HepG2 (cell line): ENCODE measurements around the gene NKAIN4. TPM values are rescaled to one million over a fixed set of nuclear protein-coding genes. Genes with fewer than 3 reads are reported as not detected.

Experiments
- BRCA1 ChIP-seq: sonication (generic); formaldehyde crosslinking; IDR thresholded peaks from 2 replicates; pipeline ENCODE4 v1.4.0; 2020; ENCODE audit warnings: missing genetic modification reagents
- CC2D1A ChIP-seq: sonication (generic); formaldehyde crosslinking; IDR thresholded peaks from 2 replicates; pipeline ENCODE4 v1.8.1; 2023; ENCODE audit warnings: mild to moderate bottlenecking, missing genetic modification reagents
- CEBPB ChIP-seq: IDR thresholded peaks from 2 replicates; pipeline ENCODE4 v1.6.1; 2011; ENCODE audit warnings: low read depth, low read length, improper control_type of control experiment, borderline replicate concordance
- EED ChIP-seq: sonication (generic); formaldehyde crosslinking; IDR thresholded peaks from 2 replicates; pipeline ENCODE4 v1.5.0; 2020; ENCODE audit warnings: mild to moderate bottlenecking, missing genetic modification reagents
- FLYWCH1 ChIP-seq: sonication (generic); formaldehyde crosslinking; IDR thresholded peaks from 2 replicates; pipeline ENCODE4 v1.8.1; 2023; ENCODE audit warnings: mild to moderate bottlenecking, missing genetic modification reagents
- HOXD1 ChIP-seq: sonication (generic); formaldehyde crosslinking; IDR thresholded peaks from 2 replicates; pipeline ENCODE4 v1.5.0; 2020; ENCODE audit warnings: missing genetic modification reagents
- KDM2A ChIP-seq: sonication (generic); formaldehyde crosslinking; IDR thresholded peaks from 2 replicates; pipeline ENCODE4 v1.4.0; 2020; ENCODE audit warnings: low read depth, missing genetic modification reagents, borderline replicate concordance
- MIER2 ChIP-seq: IDR thresholded peaks from 2 replicates; pipeline ENCODE4 v1.6.1; 2016; ENCODE audit warnings: missing biosample characterization, missing genetic modification reagents
- NR2F6 ChIP-seq, 2 experiments: IDR thresholded peaks; 2 replicates each; pipeline ENCODE4 v1.6.1; 2016; ENCODE audit warnings: antibody characterized with exemption in 1 of 2, mild to moderate bottlenecking in 1 of 2
- PCBP2 ChIP-seq: fragments of 200-400 bp; formaldehyde crosslinking; optimal IDR thresholded peaks from 2 replicates; pipeline ENCODE3; 2018; ENCODE audit warnings: low read length, low read depth; ENCODE audit not compliant: poor library complexity, severe bottlenecking
- PPARG ChIP-seq: conservative IDR thresholded peaks from 2 replicates; pipeline ENCODE4 v1.6.1; 2016; ENCODE audit warnings: missing biosample characterization, missing genetic modification reagents
- RBAK ChIP-seq: sonication (generic); formaldehyde crosslinking; IDR thresholded peaks from 2 replicates; pipeline ENCODE4 v1.5.1; 2020; ENCODE audit warnings: mild to moderate bottlenecking, missing genetic modification reagents
- RORA ChIP-seq: sonication (generic); formaldehyde crosslinking; IDR thresholded peaks from 2 replicates; pipeline ENCODE4 v1.5.0; 2020; ENCODE audit warnings: mild to moderate bottlenecking, missing genetic modification reagents, moderate library complexity
- SNRNP70 ChIP-seq: fragments of 200-400 bp; formaldehyde crosslinking; IDR thresholded peaks from 2 replicates; pipeline ENCODE4 v1.6.1; 2017; ENCODE audit warnings: mild to moderate bottlenecking, low read depth, low read length, moderate library complexity
- SOX6 ChIP-seq, 2 experiments: fragments of 450-650 bp in 1 of 2; sonication (generic) in 1 of 2; formaldehyde crosslinking in 1 of 2; IDR thresholded peaks; 2 replicates each; pipeline versions ENCODE4 v1.4.0 to v1.6.1; 2017 to 2020; ENCODE audit warnings: antibody characterized with exemption in 1 of 2, mild to moderate bottlenecking in 1 of 2, missing genetic modification reagents in 1 of 2
- ZBTB8A ChIP-seq: sonication (generic); formaldehyde crosslinking; IDR thresholded peaks from 2 replicates; pipeline ENCODE4 v1.4.0; 2020; ENCODE audit warnings: mild to moderate bottlenecking, low read depth, missing genetic modification reagents, borderline replicate concordance
- ZFP36 ChIP-seq: fragments of 150-350 bp; IDR thresholded peaks from 2 replicates; pipeline ENCODE4 v1.6.1; 2018; ENCODE audit warnings: borderline replicate concordance, low read length, low read depth; ENCODE audit not compliant: partially characterized antibody
- ZMYM4 ChIP-seq: sonication (generic); formaldehyde crosslinking; IDR thresholded peaks from 2 replicates; pipeline ENCODE4 v1.8.1; 2023; ENCODE audit warnings: mild to moderate bottlenecking, missing genetic modification reagents
- ZNF326 ChIP-seq: sonication (generic); formaldehyde crosslinking; IDR thresholded peaks from 2 replicates; pipeline ENCODE4 v1.4.0; 2020; ENCODE audit warnings: missing genetic modification reagents, borderline replicate concordance
- ZNF333 ChIP-seq: sonication (generic); formaldehyde crosslinking; IDR thresholded peaks from 2 replicates; pipeline ENCODE4 v1.4.0; 2020; ENCODE audit warnings: mild to moderate bottlenecking, missing genetic modification reagents, borderline replicate concordance
- ZNF607 ChIP-seq: sonication (generic); formaldehyde crosslinking; IDR thresholded peaks from 2 replicates; pipeline ENCODE4 v1.5.1; 2020; ENCODE audit warnings: missing genetic modification reagents, mild to moderate bottlenecking, borderline replicate concordance
- ZNF746 ChIP-seq: sonication (generic); formaldehyde crosslinking; IDR thresholded peaks from 2 replicates; pipeline ENCODE4 v1.8.0; 2022; ENCODE audit warnings: mild to moderate bottlenecking, missing genetic modification reagents
- ZNF883 ChIP-seq: sonication (generic); formaldehyde crosslinking; IDR thresholded peaks from 2 replicates; pipeline ENCODE4 v1.5.1; 2020; ENCODE audit warnings: mild to moderate bottlenecking, missing genetic modification reagents; ENCODE audit errors: not compliant biosample characterization
- ZSCAN25 ChIP-seq: sonication (generic); formaldehyde crosslinking; IDR thresholded peaks from 2 replicates; pipeline ENCODE4 v1.8.0; 2022; ENCODE audit warnings: mild to moderate bottlenecking, missing genetic modification reagents
- polyA plus RNA-seq, 8 experiments: library from polyadenylated mRNA; depleted of rRNA in 3 of 8; stranded (reverse) in 7 of 8; unstranded in 1 of 8; fragments of >200 nt; fragmentation: Illumina TruSeq in 4 of 8; extraction: Trizol in 4 of 8; gene quantifications; 2 replicates each; pipeline versions ENCODE4 v1.2.1 to v1.2.3, GENCODE V29; 2011 to 2016; ENCODE audit warnings: low read depth in 4 of 8, missing spikeins in 1 of 8, mixed read lengths in 1 of 8; ENCODE audit not compliant: insufficient read depth in 1 of 8
- total RNA-seq, 5 experiments: library from RNA; depleted of rRNA; stranded (reverse); fragments of >200 nt; fragmentation: Illumina TruSeq; extraction: Trizol; gene quantifications; 2 replicates each; pipeline ENCODE4 v1.2.3, GENCODE V29; 2016; ENCODE audit warnings: low read depth in 1 of 5
- TF ChIP-seq, protein P1 (sequence below): IDR thresholded peaks from 2 replicates; pipeline ENCODE4 v1.6.1; 2016
- TF ChIP-seq, protein P2 (sequence below): sonication (generic); formaldehyde crosslinking; IDR thresholded peaks from 2 replicates; pipeline ENCODE4 v1.9.0; 2021; ENCODE audit warnings: missing genetic modification reagents, borderline replicate concordance
- TF ChIP-seq, protein P3 (sequence below): sonication (generic); formaldehyde crosslinking; IDR thresholded peaks from 2 replicates; pipeline ENCODE4 v1.5.0; 2020; ENCODE audit warnings: mild to moderate bottlenecking, low read depth, missing genetic modification reagents, borderline replicate concordance
- TF ChIP-seq, protein P4 (sequence below): sonication (generic); formaldehyde crosslinking; IDR thresholded peaks from 2 replicates; pipeline ENCODE4 v1.5.0; 2020; ENCODE audit warnings: missing genetic modification reagents

The NKAIN4 gene
- total and polyA plus RNA-seq, 2 of the 13 experiments (the other 11 are each of a cell fraction or from before 2014, with no cell fraction given): not detected

DNA sequence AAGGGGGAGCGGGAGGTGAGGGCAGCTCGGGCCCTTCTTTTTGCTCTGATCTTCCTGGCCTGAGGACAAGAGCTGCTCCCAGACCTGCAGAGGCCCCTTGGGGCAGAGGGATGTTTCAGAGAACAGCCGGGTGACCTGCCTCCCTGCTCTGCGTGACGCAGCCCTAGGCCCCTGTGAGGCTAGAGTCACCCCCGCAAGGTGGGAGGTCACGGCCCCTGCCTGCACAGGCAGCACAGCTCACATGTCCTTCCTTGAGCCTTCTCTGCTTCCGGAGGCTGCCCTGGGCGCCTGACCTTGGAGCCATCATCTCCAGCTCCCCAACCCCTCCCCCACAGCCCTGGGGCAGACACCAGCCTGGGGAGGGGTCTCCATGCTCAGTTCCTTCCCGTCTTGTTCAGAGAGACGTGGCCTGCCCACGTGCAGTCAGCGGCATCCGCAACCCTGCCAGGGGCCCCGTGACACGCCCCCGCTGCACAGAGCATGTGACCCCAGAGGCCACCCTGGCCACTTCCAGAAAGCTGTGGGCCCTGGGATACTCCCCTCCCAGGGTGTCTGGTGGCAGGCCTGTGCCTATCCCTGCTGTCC is 18.8 kb downstream of the NKAIN4 start, which contains the start of gene BIRC7 (continued):
- TF ChIP-seq NR2F6 (IDR thresholded peaks at IDR 0.05): peak; percentile 75
- TF ChIP-seq NR2F6 (CRISPR knock-in tag; IDR thresholded peaks at IDR 0.05): peak; percentile 81
- no peak for TF ChIP-seq EED
- no peak; the same call in 1 of the 2 replicates for TF ChIP-seq KDM2A (CRISPR knock-in tag)
- peak; percentile 43 for TF ChIP-seq ZNF883 (CRISPR knock-in tag)
- TF ChIP-seq ZNF333 (CRISPR knock-in tag): 0 out of 2 replicates have a peak, but pooled peaks have one; percentile 57
- TF ChIP-seq, protein P1, sequence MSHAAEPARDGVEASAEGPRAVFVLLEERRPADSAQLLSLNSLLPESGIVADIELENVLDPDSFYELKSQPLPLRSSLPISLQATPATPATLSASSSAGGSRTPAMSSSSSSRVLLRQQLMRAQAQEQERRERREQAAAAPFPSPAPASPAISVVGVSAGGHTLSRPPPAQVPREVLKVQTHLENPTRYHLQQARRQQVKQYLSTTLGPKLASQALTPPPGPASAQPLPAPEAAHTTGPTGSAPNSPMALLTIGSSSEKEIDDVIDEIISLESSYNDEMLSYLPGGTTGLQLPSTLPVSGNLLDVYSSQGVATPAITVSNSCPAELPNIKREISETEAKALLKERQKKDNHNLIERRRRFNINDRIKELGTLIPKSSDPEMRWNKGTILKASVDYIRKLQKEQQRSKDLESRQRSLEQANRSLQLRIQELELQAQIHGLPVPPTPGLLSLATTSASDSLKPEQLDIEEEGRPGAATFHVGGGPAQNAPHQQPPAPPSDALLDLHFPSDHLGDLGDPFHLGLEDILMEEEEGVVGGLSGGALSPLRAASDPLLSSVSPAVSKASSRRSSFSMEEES (CRISPR knock-in tag): peak; percentile 84
- TF ChIP-seq ZNF326: no peak
- no peak for TF ChIP-seq FLYWCH1 (CRISPR knock-in tag)
- no peak for TF ChIP-seq SOX6 (IDR thresholded peaks at IDR 0.05)
- peak; percentile 31; the same call in 1 of the 2 replicates for TF ChIP-seq SOX6 (CRISPR knock-in tag; IDR thresholded peaks at IDR 0.05)
- TF ChIP-seq MIER2 (CRISPR knock-in tag): no peak
- TF ChIP-seq BRCA1 (CRISPR knock-in tag): no peak
- TF ChIP-seq CEBPB: no peak
- no peak for TF ChIP-seq CC2D1A
- TF ChIP-seq, protein P2, sequence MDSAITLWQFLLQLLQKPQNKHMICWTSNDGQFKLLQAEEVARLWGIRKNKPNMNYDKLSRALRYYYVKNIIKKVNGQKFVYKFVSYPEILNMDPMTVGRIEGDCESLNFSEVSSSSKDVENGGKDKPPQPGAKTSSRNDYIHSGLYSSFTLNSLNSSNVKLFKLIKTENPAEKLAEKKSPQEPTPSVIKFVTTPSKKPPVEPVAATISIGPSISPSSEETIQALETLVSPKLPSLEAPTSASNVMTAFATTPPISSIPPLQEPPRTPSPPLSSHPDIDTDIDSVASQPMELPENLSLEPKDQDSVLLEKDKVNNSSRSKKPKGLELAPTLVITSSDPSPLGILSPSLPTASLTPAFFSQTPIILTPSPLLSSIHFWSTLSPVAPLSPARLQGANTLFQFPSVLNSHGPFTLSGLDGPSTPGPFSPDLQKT (CRISPR knock-in tag): no peak
- peak; percentile 22; the same call in 1 of the 2 replicates for TF ChIP-seq PPARG
- no peak for TF ChIP-seq RORA
- no peak for TF ChIP-seq ZNF607 (CRISPR knock-in tag)
- TF ChIP-seq ZFP36: no peak
- TF ChIP-seq, protein P3, sequence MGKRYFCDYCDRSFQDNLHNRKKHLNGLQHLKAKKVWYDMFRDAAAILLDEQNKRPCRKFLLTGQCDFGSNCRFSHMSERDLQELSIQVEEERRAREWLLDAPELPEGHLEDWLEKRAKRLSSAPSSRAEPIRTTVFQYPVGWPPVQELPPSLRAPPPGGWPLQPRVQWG (CRISPR knock-in tag): no peak
- no peak for TF ChIP-seq ZNF746 (CRISPR knock-in tag)
- TF ChIP-seq ZBTB8A (CRISPR knock-in tag): no peak
- TF ChIP-seq ZSCAN25: no peak
- TF ChIP-seq, protein P4, sequence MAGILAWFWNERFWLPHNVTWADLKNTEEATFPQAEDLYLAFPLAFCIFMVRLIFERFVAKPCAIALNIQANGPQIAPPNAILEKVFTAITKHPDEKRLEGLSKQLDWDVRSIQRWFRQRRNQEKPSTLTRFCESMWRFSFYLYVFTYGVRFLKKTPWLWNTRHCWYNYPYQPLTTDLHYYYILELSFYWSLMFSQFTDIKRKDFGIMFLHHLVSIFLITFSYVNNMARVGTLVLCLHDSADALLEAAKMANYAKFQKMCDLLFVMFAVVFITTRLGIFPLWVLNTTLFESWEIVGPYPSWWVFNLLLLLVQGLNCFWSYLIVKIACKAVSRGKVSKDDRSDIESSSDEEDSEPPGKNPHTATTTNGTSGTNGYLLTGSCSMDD: no peak
- no peak for TF ChIP-seq RBAK (CRISPR knock-in tag)
- TF ChIP-seq SNRNP70: no peak
- no peak; the same call in 1 of the 2 replicates for TF ChIP-seq HOXD1 (CRISPR knock-in tag)
- no peak for TF ChIP-seq ZMYM4 (CRISPR knock-in tag)
- no peak for TF ChIP-seq PCBP2
